GM12801 (cell line): Measurements from ENCODE around the gene THADA.

Experiments used
- TF ChIP-seq, protein P1 (sequence below): IDR thresholded peaks from one replicate; pipeline ENCODE4 v1.5.1; 2011; ENCODE audit warnings: control low read depth; ENCODE audit not compliant: insufficient read length; ENCODE audit errors: extremely low read depth

The THADA gene

DNA sequence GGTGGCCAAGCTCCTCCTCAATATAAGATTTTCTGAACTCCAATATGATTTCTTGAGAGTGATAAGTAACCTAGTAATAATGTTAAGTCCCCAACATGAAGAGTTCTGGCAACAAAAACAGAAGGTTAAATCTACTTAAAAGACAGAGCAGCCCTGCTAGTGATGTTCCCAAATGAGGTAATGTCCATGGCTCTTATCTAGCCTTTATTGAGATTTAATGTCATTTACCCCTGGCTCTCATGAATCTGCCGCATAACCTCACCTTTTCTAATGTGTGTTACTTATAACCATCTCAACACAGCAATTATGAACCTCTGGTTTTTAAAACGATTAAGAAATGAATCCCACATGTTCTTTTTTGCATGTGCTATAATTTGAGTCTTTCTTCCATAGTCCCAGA is 201.9 kb downstream of the THADA start:
- TF ChIP-seq, protein P1, sequence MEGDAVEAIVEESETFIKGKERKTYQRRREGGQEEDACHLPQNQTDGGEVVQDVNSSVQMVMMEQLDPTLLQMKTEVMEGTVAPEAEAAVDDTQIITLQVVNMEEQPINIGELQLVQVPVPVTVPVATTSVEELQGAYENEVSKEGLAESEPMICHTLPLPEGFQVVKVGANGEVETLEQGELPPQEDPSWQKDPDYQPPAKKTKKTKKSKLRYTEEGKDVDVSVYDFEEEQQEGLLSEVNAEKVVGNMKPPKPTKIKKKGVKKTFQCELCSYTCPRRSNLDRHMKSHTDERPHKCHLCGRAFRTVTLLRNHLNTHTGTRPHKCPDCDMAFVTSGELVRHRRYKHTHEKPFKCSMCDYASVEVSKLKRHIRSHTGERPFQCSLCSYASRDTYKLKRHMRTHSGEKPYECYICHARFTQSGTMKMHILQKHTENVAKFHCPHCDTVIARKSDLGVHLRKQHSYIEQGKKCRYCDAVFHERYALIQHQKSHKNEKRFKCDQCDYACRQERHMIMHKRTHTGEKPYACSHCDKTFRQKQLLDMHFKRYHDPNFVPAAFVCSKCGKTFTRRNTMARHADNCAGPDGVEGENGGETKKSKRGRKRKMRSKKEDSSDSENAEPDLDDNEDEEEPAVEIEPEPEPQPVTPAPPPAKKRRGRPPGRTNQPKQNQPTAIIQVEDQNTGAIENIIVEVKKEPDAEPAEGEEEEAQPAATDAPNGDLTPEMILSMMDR = no peak

DNA sequence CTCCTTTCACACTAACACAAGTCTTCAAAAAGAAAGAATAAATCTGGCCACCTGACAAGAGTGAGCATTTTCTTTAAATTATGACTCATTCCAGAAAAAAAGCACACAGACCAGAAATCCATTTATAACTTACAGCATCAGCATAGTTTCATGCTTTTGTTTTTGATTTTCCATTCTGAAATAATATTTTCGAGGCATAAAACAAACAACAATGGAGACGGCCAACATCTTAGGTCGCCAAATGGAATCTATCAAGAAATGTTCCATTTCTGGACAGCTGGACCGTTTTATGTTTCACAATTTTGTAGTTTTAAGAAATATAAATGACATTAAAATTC is 204.0 kb downstream of the THADA start:
- TF ChIP-seq, protein P1 = no peak

DNA sequence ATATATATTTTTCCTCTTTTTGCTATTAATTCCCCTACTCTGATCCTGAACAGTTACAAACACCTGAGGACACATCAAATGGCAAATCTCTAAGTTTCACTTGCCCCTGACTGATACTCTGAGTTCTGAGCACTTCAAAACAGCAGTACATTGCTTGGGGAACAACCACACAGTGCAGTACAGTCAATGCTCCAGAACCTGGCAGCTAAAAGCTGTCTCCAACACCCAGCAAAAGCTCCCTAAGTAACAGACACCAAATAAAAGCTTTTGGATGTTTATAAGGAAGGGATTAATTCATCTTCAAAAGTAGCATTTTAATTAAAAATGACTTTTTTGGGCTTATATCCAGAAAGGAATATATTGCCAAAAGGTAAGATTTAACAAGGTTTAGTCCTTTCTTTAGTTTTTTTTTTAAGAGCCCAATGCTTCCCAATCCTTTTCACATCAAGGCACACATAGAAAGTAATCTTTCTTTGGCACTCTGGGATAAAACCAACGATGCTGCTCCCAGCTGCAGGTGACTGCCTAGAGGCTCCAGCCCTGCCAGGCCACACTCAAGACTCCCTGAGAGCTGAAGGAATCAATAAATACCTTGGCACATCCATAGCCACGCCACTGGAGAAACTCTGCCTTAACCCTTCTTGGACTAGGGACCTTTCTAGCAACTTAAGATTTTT is 204.5 kb downstream of the THADA start:
- TF ChIP-seq, protein P1 = no peak

DNA sequence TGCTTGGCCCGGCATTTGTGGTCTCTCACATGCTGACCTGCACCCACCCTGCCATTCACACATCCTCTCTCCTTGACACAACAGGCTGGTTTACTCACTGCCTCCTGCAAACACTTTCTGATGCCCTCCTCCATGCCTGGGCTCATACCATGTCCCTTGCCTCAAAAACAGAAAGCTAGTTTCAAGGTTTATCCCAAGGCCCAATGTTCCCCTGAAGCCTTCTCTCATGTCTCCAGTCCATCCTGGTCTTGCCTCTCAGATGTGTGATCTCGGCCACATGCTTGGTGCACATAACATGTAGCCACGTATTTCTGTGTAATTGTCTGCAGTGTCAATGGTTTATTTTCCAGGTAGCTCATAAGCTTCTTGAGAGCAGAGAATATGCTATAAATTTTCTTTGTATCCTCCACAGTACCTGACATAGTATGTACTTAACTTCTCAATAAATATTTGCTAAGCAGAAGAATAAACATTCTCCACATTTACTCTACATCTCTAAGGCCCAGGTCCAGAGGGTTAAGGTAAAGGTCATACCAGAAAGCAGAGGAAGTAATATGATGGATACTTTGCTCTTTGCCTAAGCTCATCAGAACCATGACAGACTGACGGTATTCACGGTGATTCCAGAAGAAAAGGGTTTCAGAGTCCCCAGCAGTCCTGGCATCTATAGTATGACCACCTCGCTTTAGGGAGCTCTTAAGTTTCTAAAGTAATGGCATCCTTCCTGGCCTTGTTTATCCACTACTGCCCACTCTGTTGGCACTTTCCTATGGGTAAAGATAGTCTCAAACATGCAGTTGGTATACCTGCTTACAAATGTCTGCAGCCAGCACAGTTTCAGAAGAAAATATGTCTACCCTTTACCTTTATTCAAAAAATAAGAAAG is 206.0 kb downstream of the THADA start:
- TF ChIP-seq, protein P1 = no peak

DNA sequence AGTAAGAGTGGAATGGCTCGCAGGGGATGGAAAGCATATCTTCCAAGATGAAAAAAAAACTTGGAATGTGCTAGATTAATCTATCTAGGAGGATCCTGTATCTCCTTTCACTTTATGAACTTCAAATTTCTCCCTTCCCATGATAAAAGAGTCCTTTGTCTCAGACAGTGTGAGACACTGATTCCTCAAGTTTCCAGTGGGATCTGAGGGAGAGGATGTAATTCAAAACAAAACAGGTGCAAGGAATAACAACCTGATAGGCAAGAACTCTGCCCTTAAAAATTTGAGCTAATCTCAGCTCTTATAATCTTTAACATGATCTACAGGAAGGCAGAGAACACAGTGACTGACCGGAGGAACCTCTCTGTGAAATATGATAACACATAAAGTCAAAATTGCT is 207.5 kb downstream of the THADA start:
- TF ChIP-seq, protein P1 = no peak

DNA sequence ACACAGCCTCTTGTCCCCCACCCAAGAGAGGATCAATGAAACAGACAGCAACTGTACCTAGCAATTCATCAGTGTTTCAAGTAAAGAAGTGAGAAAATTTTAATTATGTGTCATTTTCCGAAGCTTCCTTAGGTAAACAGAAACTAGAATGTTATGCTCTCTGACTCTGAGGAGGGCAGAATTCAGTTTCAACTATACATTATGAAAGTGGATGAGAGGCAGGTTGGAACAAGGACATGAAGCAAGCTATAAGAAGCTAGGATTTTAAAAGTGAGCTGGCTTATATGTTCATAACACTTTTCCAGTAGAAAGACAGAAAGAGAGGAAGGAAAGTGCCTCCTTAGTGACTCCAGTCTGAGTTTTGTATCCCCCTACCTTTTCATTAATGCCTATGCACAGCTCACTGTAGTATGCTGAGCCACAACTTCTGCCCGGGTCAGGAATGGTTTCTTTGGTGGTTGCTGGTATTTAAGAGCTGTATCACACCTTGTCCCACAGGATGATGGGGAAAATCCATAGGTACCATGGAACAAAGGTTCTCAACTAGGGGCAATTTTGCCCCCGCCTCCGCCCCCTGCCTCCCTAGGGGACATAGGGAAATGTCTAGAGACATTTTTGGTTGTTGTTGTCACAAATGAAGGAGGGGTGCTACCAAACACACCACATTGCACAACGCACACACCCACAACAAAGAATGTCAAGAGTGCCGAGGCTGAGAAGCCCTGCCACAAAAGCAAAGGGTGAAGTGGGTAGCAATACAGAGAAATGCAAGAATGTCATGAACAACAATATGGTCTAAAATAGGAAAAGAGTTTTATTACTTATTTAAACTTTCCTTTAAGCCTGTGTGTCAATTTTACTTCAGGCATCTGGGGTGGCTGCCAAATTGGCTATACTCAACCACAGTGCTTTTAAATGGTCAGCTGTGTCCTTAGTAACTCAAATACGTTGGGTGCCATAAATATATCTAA is 208.5 kb downstream of the THADA start:
- TF ChIP-seq, protein P1 = no peak

DNA sequence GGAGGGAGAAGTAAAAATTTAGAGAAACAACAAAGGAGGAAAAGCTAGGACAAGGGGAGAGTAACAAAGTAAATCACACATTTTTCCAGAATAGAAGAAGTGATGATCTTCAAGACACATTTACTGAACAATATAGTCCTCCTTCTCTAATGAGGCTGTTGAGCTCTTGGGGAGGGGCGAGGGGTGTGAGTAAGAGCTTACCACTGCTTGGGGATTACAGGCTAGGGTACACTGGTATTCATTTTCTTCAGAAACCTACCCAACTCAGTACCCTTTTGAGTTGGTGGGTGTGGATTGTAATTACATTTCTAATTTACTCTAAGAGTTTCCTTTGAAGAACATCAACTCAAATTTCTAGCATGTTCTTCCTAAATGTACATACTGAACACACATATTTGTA is 211.7 kb downstream of the THADA start:
- TF ChIP-seq, protein P1 = no peak
